HEK293 (cell line): ENCODE data around the gene FAM13B.

Experiments
- CTCF ChIA-PET: fragments of 350-600 bp; formaldehyde crosslinking; extraction: SDS; loops from one replicate; lab custom pipeline; 2021; ENCODE audit warnings: antibody characterized with exemption; lab: Yijun Ruan, JAX
- POLR2A ChIA-PET: fragments of 300-600 bp; formaldehyde crosslinking; extraction: SDS; loops from one replicate; lab custom pipeline; 2020; ENCODE audit warnings: antibody characterized with exemption, inconsistent platforms; lab: Yijun Ruan, JAX
- H3K27ac ChIP-seq: fragments of 200-500 bp; sonication (Bioruptor generic); 2 replicates; pipeline ENCODE4 v1.5.1; 2014; ENCODE audit warnings: low read depth, low read length, control low read depth, inconsistent platforms; ENCODE audit errors: extremely low read depth
- H3K36me3 ChIP-seq, 2 experiments: fragments of 200-500 bp in 1 of 2; sonication (Bioruptor generic) in 1 of 2; 1 replicate in 1 of 2; 2 replicates in 1 of 2; pipeline ENCODE4 v1.5.1; 2014 to 2017; ENCODE audit warnings: inconsistent platforms in 2 of 2, low read length in 2 of 2; ENCODE audit not compliant: control insufficient read depth in 2 of 2, insufficient read depth in 1 of 2
- H3K4me1 ChIP-seq: fragments of 200-500 bp; sonication (Bioruptor generic); 2 replicates; pipeline ENCODE4 v1.5.1; 2014; ENCODE audit warnings: mild to moderate bottlenecking, low read length, inconsistent platforms; ENCODE audit not compliant: control insufficient read depth, insufficient read depth
- H3K4me3 ChIP-seq: 2 replicates; pipeline ENCODE4 v1.5.1; 2011; ENCODE audit warnings: low read depth, mild to moderate bottlenecking, control low read depth, low read length, moderate library complexity
- H3K9me3 ChIP-seq: fragments of 200-500 bp; sonication (Bioruptor generic); 2 replicates; pipeline ENCODE4 v1.5.1; 2014; ENCODE audit warnings: low read depth, low read length, inconsistent platforms; ENCODE audit not compliant: control insufficient read depth, insufficient read depth
- EGR2 ChIP-seq: fragments of 450-650 bp; formaldehyde crosslinking; IDR thresholded peaks from 2 replicates; pipeline ENCODE4 v1.5.1; 2016; ENCODE audit warnings: low read depth, missing biosample characterization, missing genetic modification characterization
- REPIN1 ChIP-seq: fragments of 450-650 bp; formaldehyde crosslinking; IDR thresholded peaks from 2 replicates; pipeline ENCODE4 v1.5.1; 2017; ENCODE audit warnings: missing biosample characterization, missing genetic modification characterization, low read depth
- SP3 ChIP-seq: fragments of 450-650 bp; formaldehyde crosslinking; IDR thresholded peaks from 2 replicates; pipeline ENCODE4 v1.5.1; 2016; ENCODE audit warnings: missing biosample characterization, missing genetic modification characterization
- YY2 ChIP-seq: fragments of 450-650 bp; formaldehyde crosslinking; IDR thresholded peaks from 2 replicates; pipeline ENCODE4 v1.5.1; 2016; ENCODE audit warnings: missing biosample characterization, missing genetic modification characterization
- ZEB2 ChIP-seq: fragments of 450-650 bp; formaldehyde crosslinking; IDR thresholded peaks from 2 replicates; pipeline ENCODE4 v1.5.1; 2016; ENCODE audit warnings: missing biosample characterization, missing genetic modification characterization
- ZNF121 ChIP-seq: fragments of 450-650 bp; formaldehyde crosslinking; IDR thresholded peaks from 2 replicates; pipeline ENCODE4 v1.5.1; 2016; ENCODE audit warnings: missing biosample characterization, missing genetic modification characterization
- ZNF16 ChIP-seq: fragments of 450-650 bp; formaldehyde crosslinking; IDR thresholded peaks from 2 replicates; pipeline ENCODE4 v1.5.1; 2016; ENCODE audit warnings: low read depth, missing biosample characterization, missing genetic modification characterization
- ZNF19 ChIP-seq: fragments of 450-650 bp; formaldehyde crosslinking; IDR thresholded peaks from 2 replicates; pipeline ENCODE4; 2016; ENCODE audit warnings: missing biosample characterization, missing genetic modification characterization, low read depth
- ZNF202 ChIP-seq: fragments of 450-650 bp; formaldehyde crosslinking; IDR thresholded peaks from 2 replicates; pipeline ENCODE4 v1.5.1; 2016; ENCODE audit warnings: missing biosample characterization, missing genetic modification characterization, borderline replicate concordance
- ZNF23 ChIP-seq: fragments of 450-650 bp; formaldehyde crosslinking; IDR thresholded peaks from 2 replicates; pipeline ENCODE4 v1.5.1; 2016; ENCODE audit warnings: missing biosample characterization, missing genetic modification characterization, borderline replicate concordance
- ZNF239 ChIP-seq: fragments of 450-650 bp; formaldehyde crosslinking; IDR thresholded peaks from 2 replicates; pipeline ENCODE4 v1.5.1; 2016; ENCODE audit warnings: missing biosample characterization, missing genetic modification characterization
- ZNF391 ChIP-seq: fragments of 450-650 bp; formaldehyde crosslinking; IDR thresholded peaks from 2 replicates; pipeline ENCODE4 v1.5.1; 2016; ENCODE audit warnings: low read depth, missing biosample characterization, missing genetic modification characterization, borderline replicate concordance
- ZNF561 ChIP-seq: fragments of 450-650 bp; IDR thresholded peaks from 2 replicates; pipeline ENCODE4 v1.5.1; 2018; ENCODE audit warnings: missing biosample characterization, missing genetic modification characterization, borderline replicate concordance
- ZNF596 ChIP-seq: fragments of 450-650 bp; IDR thresholded peaks from 2 replicates; pipeline ENCODE4 v1.5.0; 2018; ENCODE audit warnings: missing biosample characterization, mild to moderate bottlenecking, missing genetic modification characterization, moderate library complexity
- ZNF623 ChIP-seq: fragments of 450-650 bp; formaldehyde crosslinking; IDR thresholded peaks from 2 replicates; pipeline ENCODE4 v1.5.1; 2016; ENCODE audit warnings: missing biosample characterization, missing genetic modification characterization
- ZNF707 ChIP-seq: fragments of 450-650 bp; formaldehyde crosslinking; IDR thresholded peaks from 2 replicates; pipeline ENCODE4 v1.5.1; 2016; ENCODE audit warnings: missing biosample characterization, missing genetic modification characterization
- TF ChIP-seq, protein P1 (sequence below): fragments of 450-650 bp; formaldehyde crosslinking; IDR thresholded peaks from 2 replicates; pipeline ENCODE4 v1.5.1; 2016; ENCODE audit warnings: missing biosample characterization, missing genetic modification characterization, borderline replicate concordance
- TF ChIP-seq, protein P2 (sequence below): fragments of 450-650 bp; formaldehyde crosslinking; IDR thresholded peaks from 2 replicates; pipeline ENCODE4 v1.5.1; 2016; ENCODE audit warnings: missing biosample characterization, missing genetic modification characterization
- TF ChIP-seq, protein P3 (sequence below): fragments of 450-650 bp; formaldehyde crosslinking; IDR thresholded peaks from 2 replicates; pipeline ENCODE4 v1.5.1; 2017; ENCODE audit warnings: missing biosample characterization, missing genetic modification characterization

FAM13B gene

DNA sequence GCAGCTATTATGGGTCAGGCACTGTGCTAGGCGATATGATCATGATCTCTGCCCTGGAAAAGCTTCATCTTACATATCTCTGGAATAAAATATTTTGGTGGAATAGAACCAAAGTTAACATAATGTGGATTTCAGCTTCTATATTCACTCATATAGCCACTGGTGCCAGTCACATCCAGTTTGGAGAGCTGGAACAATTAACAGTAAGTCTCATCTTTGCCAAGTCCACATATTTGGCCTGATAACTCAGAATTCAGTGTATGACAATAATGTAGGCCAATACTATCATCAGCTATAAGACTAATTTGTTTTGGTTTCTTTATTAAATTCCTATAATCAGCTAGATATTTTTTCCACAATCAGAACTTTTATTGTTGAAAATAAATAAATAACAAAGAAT is 5.9 kb upstream of the FAM13B start:
- ChIA-PET CTCF (interaction anchor here (0.5 to 3.5 kb wide), 9 partner anchors 10 to 262 kb away, joined by 3 to 27 read pairs (median 4); no protein-coding TSS in a partner anchor), POLR2A (interaction anchor here (0.6 kb wide), 1 partner anchor 43 kb away, joined by 5 read pairs; no protein-coding TSS in a partner anchor)
- H3K27ac ChIP-seq, result no peak overlapping the region
- H3K9me3 ChIP-seq, result no peaks in the 10 kb centered on the region
- TF ChIP-seq ZNF391 (tag by site-specific recombination), result no peak
- TF ChIP-seq, protein P1, sequence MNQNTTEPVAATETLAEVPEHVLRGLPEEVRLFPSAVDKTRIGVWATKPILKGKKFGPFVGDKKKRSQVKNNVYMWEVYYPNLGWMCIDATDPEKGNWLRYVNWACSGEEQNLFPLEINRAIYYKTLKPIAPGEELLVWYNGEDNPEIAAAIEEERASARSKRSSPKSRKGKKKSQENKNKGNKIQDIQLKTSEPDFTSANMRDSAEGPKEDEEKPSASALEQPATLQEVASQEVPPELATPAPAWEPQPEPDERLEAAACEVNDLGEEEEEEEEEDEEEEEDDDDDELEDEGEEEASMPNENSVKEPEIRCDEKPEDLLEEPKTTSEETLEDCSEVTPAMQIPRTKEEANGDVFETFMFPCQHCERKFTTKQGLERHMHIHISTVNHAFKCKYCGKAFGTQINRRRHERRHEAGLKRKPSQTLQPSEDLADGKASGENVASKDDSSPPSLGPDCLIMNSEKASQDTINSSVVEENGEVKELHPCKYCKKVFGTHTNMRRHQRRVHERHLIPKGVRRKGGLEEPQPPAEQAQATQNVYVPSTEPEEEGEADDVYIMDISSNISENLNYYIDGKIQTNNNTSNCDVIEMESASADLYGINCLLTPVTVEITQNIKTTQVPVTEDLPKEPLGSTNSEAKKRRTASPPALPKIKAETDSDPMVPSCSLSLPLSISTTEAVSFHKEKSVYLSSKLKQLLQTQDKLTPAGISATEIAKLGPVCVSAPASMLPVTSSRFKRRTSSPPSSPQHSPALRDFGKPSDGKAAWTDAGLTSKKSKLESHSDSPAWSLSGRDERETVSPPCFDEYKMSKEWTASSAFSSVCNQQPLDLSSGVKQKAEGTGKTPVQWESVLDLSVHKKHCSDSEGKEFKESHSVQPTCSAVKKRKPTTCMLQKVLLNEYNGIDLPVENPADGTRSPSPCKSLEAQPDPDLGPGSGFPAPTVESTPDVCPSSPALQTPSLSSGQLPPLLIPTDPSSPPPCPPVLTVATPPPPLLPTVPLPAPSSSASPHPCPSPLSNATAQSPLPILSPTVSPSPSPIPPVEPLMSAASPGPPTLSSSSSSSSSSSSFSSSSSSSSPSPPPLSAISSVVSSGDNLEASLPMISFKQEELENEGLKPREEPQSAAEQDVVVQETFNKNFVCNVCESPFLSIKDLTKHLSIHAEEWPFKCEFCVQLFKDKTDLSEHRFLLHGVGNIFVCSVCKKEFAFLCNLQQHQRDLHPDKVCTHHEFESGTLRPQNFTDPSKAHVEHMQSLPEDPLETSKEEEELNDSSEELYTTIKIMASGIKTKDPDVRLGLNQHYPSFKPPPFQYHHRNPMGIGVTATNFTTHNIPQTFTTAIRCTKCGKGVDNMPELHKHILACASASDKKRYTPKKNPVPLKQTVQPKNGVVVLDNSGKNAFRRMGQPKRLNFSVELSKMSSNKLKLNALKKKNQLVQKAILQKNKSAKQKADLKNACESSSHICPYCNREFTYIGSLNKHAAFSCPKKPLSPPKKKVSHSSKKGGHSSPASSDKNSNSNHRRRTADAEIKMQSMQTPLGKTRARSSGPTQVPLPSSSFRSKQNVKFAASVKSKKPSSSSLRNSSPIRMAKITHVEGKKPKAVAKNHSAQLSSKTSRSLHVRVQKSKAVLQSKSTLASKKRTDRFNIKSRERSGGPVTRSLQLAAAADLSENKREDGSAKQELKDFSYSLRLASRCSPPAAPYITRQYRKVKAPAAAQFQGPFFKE (tag by site-specific recombination), result no peak
- TF ChIP-seq ZNF707 (tag by site-specific recombination), result no peak
- no peak for TF ChIP-seq ZNF23 (tag by site-specific recombination)
- TF ChIP-seq ZNF121 (tag by site-specific recombination), result no peak
- no peak for TF ChIP-seq EGR2 (tag by site-specific recombination)
- TF ChIP-seq, protein P2, sequence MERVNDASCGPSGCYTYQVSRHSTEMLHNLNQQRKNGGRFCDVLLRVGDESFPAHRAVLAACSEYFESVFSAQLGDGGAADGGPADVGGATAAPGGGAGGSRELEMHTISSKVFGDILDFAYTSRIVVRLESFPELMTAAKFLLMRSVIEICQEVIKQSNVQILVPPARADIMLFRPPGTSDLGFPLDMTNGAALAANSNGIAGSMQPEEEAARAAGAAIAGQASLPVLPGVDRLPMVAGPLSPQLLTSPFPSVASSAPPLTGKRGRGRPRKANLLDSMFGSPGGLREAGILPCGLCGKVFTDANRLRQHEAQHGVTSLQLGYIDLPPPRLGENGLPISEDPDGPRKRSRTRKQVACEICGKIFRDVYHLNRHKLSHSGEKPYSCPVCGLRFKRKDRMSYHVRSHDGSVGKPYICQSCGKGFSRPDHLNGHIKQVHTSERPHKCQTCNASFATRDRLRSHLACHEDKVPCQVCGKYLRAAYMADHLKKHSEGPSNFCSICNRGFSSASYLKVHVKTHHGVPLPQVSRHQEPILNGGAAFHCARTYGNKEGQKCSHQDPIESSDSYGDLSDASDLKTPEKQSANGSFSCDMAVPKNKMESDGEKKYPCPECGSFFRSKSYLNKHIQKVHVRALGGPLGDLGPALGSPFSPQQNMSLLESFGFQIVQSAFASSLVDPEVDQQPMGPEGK (tag by site-specific recombination), result no peak
- no peak for TF ChIP-seq ZNF239 (tag by site-specific recombination)
- no peak for TF ChIP-seq SP3
- TF ChIP-seq YY2, result no peak
- TF ChIP-seq ZEB2 (tag by site-specific recombination), result no peak
- TF ChIP-seq ZNF202 (tag by site-specific recombination), result no peak
- no peak for TF ChIP-seq REPIN1
- TF ChIP-seq, protein P3, sequence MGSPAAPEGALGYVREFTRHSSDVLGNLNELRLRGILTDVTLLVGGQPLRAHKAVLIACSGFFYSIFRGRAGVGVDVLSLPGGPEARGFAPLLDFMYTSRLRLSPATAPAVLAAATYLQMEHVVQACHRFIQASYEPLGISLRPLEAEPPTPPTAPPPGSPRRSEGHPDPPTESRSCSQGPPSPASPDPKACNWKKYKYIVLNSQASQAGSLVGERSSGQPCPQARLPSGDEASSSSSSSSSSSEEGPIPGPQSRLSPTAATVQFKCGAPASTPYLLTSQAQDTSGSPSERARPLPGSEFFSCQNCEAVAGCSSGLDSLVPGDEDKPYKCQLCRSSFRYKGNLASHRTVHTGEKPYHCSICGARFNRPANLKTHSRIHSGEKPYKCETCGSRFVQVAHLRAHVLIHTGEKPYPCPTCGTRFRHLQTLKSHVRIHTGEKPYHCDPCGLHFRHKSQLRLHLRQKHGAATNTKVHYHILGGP (tag by site-specific recombination), result no peak
- no peak for TF ChIP-seq ZNF16 (tag by site-specific recombination)
- no peak for TF ChIP-seq ZNF19 (tag by site-specific recombination)
- TF ChIP-seq ZNF623, result no peak
- no peak for TF ChIP-seq ZNF596
- no peak for TF ChIP-seq ZNF561 (tag by site-specific recombination)
- TF ChIP-seq, all 188 proteins: peak for 0
- Histone ChIP-seq H3K4me1 (no peaks in the 10 kb centered on the region), H3K36me3 (no peaks in the 10 kb centered on the region), H3K4me3 (no peak overlapping the region)
